ENCODE measurements around the gene MGMT.
"Not testable (repeated sequence)": the region's sequence is repeated elsewhere in the genome, so short reads cannot be mapped to it uniquely, and the experiment has no call there.

The MGMT gene

DNA sequence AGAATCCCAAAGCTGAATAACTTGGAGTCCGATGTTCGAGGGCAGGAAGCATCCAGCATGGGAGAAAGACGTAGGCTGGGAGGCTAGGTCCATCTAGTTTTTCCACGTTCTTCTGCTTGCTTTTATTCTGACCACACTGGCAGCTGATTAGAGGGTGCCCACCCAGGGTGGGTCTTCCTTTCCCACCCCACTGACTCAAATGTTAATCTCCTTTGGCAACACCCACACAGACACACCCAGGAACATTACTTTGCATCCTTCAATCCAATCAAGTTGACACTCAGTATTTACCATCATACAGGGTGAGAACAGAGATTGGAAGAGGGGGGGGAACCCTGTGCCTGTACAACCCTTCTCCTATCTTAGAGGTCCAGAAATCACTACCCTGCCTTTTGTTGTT, 31.3 kb upstream of the MGMT start:
- DNase-seq (ENCODE audit: low read depth in 1 of 2, low spot score in 1 of 2); H3K27me3 ChIP-seq (ENCODE audit: insufficient read depth, poor library complexity, severe bottlenecking); H3K4me3 ChIP-seq (replicated peaks; ENCODE audit: insufficient read depth, low read length); H3K27ac ChIP-seq (replicated peaks): not testable (repeated sequence)

DNA sequence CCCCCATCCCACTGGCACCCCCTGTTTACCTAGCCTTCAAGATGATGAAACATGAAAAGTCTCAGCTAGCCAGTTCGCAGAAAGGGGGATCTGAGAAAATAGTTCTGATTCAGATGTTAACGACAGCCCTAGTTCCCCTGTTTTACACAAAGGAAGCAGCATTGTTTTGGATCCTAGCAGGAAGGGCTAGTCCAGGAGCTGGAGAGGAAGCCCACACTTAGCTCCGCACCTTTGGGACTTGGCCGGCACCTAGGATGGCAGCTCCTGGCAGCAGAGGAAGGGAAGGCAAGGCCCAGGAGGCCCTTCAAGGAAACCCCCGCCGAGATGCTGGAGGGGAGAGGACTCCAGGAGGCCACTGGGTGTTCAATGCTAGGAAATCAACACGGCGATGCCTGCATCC, 29.0 kb upstream of the MGMT start:
- DNase-seq (ENCODE audit: low read depth in 1 of 2, low spot score in 1 of 2) = no peak
- no peaks in the 10 kb centered on the region for H3K27me3 ChIP-seq (ENCODE audit: insufficient read depth, poor library complexity, severe bottlenecking)
- TF ChIP-seq, protein P1, sequence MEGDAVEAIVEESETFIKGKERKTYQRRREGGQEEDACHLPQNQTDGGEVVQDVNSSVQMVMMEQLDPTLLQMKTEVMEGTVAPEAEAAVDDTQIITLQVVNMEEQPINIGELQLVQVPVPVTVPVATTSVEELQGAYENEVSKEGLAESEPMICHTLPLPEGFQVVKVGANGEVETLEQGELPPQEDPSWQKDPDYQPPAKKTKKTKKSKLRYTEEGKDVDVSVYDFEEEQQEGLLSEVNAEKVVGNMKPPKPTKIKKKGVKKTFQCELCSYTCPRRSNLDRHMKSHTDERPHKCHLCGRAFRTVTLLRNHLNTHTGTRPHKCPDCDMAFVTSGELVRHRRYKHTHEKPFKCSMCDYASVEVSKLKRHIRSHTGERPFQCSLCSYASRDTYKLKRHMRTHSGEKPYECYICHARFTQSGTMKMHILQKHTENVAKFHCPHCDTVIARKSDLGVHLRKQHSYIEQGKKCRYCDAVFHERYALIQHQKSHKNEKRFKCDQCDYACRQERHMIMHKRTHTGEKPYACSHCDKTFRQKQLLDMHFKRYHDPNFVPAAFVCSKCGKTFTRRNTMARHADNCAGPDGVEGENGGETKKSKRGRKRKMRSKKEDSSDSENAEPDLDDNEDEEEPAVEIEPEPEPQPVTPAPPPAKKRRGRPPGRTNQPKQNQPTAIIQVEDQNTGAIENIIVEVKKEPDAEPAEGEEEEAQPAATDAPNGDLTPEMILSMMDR (IDR thresholded peaks at IDR 0.05; ENCODE audit: insufficient read depth, low read length) = no peak
- TF ChIP-seq SPI1 (IDR thresholded peaks at IDR 0.05; ENCODE audit: borderline replicate concordance, low read depth) = no peak
- H3K27ac ChIP-seq (replicated peaks) = no peak overlapping the region
- H3K4me3 ChIP-seq (replicated peaks; ENCODE audit: insufficient read depth, low read length) = no peak overlapping the region

DNA sequence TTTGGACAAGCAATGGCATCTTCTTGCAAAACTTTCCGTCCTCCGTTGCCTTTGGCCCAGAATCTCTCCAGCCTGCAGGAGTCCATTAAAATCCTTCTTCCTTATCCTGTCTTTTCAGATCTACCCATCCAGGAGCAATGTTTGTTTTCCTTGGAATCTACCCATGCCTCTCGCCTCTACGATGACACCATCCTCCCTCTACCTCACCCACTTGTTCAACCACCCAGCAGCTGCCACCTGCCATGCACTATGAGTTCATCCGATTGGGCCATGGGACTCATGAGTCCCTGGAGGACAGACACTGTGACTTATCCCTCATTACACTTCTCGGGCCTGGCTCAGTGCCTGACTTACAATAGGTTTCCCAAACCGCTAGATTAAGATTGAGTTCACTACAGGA, 26.8 kb upstream of the MGMT start:
- H3K27ac ChIP-seq (replicated peaks) = no peak overlapping the region
- no peak overlapping the region for H3K4me3 ChIP-seq (replicated peaks; ENCODE audit: insufficient read depth, low read length)
- no peaks in the 10 kb centered on the region for H3K27me3 ChIP-seq (ENCODE audit: insufficient read depth, poor library complexity, severe bottlenecking)
- TF ChIP-seq SPI1 (IDR thresholded peaks at IDR 0.05; ENCODE audit: borderline replicate concordance, low read depth) = no peak
- no peak for TF ChIP-seq POLR2AphosphoS5 (IDR thresholded peaks at IDR 0.05; ENCODE audit: low read depth)
- TF ChIP-seq, protein P2, sequence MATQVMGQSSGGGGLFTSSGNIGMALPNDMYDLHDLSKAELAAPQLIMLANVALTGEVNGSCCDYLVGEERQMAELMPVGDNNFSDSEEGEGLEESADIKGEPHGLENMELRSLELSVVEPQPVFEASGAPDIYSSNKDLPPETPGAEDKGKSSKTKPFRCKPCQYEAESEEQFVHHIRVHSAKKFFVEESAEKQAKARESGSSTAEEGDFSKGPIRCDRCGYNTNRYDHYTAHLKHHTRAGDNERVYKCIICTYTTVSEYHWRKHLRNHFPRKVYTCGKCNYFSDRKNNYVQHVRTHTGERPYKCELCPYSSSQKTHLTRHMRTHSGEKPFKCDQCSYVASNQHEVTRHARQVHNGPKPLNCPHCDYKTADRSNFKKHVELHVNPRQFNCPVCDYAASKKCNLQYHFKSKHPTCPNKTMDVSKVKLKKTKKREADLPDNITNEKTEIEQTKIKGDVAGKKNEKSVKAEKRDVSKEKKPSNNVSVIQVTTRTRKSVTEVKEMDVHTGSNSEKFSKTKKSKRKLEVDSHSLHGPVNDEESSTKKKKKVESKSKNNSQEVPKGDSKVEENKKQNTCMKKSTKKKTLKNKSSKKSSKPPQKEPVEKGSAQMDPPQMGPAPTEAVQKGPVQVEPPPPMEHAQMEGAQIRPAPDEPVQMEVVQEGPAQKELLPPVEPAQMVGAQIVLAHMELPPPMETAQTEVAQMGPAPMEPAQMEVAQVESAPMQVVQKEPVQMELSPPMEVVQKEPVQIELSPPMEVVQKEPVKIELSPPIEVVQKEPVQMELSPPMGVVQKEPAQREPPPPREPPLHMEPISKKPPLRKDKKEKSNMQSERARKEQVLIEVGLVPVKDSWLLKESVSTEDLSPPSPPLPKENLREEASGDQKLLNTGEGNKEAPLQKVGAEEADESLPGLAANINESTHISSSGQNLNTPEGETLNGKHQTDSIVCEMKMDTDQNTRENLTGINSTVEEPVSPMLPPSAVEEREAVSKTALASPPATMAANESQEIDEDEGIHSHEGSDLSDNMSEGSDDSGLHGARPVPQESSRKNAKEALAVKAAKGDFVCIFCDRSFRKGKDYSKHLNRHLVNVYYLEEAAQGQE (IDR thresholded peaks at IDR 0.05; ENCODE audit: insufficient replicate concordance, low read depth) = no peak
- no peak for TF ChIP-seq GABPA (IDR thresholded peaks at IDR 0.05; ENCODE audit: low read depth)
- TF ChIP-seq, protein P1 (IDR thresholded peaks at IDR 0.05; ENCODE audit: insufficient read depth, low read length) = no peak
- DNase-seq (ENCODE audit: low read depth in 1 of 2, low spot score in 1 of 2) = no peak

DNA sequence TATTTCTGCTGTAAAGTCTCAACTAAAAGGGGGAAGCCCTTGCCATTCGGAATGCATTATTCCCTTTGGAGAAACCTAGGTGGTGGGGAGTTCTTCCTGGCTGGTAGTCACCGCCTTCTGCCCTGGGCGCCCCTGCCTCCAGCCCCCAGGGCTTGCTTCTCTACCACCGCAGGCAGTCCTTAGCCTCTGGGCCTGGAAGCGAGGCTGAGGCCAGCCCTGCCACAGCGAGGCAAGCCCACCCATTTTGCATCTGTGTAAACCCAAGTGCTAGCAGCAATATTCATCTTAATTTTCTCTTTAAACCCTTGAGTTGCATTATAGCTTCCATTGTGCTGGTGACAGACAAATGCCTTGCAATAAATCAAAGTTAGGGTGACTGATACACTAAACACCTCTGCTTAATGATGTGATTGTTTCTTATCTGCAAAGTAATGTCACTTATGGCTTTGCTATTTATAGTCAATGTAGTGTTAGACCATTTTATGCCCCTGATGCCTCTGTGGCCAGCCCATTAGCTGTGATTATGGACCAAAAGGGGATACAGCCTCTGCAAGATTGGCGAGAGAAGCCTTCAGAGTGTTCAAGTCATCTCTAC, 26.2 kb upstream of the MGMT start:
- no peaks in the 10 kb centered on the region for H3K27me3 ChIP-seq (ENCODE audit: insufficient read depth, poor library complexity, severe bottlenecking)
- H3K27ac ChIP-seq (replicated peaks) = no peak overlapping the region
- TF ChIP-seq, protein P1 (IDR thresholded peaks at IDR 0.05; ENCODE audit: insufficient read depth, low read length) = no peak
- no peak for TF ChIP-seq POLR2AphosphoS5 (IDR thresholded peaks at IDR 0.05; ENCODE audit: low read depth)
- TF ChIP-seq SPI1 (IDR thresholded peaks at IDR 0.05; ENCODE audit: borderline replicate concordance, low read depth) = no peak
- TF ChIP-seq GABPA (IDR thresholded peaks at IDR 0.05; ENCODE audit: low read depth) = no peak
- TF ChIP-seq, protein P2 (IDR thresholded peaks at IDR 0.05; ENCODE audit: insufficient replicate concordance, low read depth) = no peak
- DNase-seq (ENCODE audit: low read depth in 1 of 2, low spot score in 1 of 2) = no peak
- no peak overlapping the region for H3K4me3 ChIP-seq (replicated peaks; ENCODE audit: insufficient read depth, low read length)
